Measurements from ENCODE around the gene CDK1.

Gene CDK1

DNA sequence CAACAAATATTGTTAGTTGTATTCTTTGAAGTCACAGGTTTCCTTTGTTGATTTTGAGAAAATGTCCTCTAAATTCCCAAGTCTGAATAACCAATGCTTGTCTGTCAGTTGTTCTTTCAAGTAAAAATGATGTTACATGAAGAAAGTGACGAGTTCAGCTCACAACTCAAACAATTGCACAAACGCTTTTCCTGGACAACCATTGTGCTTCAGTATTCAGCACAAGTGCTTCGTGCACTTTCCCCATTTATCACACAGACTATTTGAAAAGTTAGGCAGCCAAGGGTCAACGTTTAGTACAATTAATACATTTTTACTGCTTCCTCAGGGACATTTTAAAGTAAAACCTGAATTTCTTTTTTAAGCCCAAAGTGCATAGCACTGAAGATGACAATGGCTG, 44.5 kb downstream of the CDK1 start:
- TF ChIP-seq, protein P1, sequence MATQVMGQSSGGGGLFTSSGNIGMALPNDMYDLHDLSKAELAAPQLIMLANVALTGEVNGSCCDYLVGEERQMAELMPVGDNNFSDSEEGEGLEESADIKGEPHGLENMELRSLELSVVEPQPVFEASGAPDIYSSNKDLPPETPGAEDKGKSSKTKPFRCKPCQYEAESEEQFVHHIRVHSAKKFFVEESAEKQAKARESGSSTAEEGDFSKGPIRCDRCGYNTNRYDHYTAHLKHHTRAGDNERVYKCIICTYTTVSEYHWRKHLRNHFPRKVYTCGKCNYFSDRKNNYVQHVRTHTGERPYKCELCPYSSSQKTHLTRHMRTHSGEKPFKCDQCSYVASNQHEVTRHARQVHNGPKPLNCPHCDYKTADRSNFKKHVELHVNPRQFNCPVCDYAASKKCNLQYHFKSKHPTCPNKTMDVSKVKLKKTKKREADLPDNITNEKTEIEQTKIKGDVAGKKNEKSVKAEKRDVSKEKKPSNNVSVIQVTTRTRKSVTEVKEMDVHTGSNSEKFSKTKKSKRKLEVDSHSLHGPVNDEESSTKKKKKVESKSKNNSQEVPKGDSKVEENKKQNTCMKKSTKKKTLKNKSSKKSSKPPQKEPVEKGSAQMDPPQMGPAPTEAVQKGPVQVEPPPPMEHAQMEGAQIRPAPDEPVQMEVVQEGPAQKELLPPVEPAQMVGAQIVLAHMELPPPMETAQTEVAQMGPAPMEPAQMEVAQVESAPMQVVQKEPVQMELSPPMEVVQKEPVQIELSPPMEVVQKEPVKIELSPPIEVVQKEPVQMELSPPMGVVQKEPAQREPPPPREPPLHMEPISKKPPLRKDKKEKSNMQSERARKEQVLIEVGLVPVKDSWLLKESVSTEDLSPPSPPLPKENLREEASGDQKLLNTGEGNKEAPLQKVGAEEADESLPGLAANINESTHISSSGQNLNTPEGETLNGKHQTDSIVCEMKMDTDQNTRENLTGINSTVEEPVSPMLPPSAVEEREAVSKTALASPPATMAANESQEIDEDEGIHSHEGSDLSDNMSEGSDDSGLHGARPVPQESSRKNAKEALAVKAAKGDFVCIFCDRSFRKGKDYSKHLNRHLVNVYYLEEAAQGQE (IDR thresholded peaks at IDR 0.05; ENCODE audit: insufficient replicate concordance, low read depth): no peak
- no peak for TF ChIP-seq POLR2AphosphoS5 (IDR thresholded peaks at IDR 0.05; ENCODE audit: low read depth)
- TF ChIP-seq SPI1 (IDR thresholded peaks at IDR 0.05; ENCODE audit: borderline replicate concordance, low read depth): no peak
- no peak for TF ChIP-seq GABPA (IDR thresholded peaks at IDR 0.05; ENCODE audit: low read depth)
- TF ChIP-seq, protein P2, sequence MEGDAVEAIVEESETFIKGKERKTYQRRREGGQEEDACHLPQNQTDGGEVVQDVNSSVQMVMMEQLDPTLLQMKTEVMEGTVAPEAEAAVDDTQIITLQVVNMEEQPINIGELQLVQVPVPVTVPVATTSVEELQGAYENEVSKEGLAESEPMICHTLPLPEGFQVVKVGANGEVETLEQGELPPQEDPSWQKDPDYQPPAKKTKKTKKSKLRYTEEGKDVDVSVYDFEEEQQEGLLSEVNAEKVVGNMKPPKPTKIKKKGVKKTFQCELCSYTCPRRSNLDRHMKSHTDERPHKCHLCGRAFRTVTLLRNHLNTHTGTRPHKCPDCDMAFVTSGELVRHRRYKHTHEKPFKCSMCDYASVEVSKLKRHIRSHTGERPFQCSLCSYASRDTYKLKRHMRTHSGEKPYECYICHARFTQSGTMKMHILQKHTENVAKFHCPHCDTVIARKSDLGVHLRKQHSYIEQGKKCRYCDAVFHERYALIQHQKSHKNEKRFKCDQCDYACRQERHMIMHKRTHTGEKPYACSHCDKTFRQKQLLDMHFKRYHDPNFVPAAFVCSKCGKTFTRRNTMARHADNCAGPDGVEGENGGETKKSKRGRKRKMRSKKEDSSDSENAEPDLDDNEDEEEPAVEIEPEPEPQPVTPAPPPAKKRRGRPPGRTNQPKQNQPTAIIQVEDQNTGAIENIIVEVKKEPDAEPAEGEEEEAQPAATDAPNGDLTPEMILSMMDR (IDR thresholded peaks at IDR 0.05; ENCODE audit: insufficient read depth, low read length): no peak
- Histone ChIP-seq H3K4me3 (replicated peaks; ENCODE audit: insufficient read depth, low read length) (no peak overlapping the region), H3K27ac (replicated peaks) (no peak overlapping the region), H3K27me3 (ENCODE audit: insufficient read depth, poor library complexity, severe bottlenecking) (no peaks in the 10 kb centered on the region)
- no peak for DNase-seq (ENCODE audit: low read depth in 1 of 2, low spot score in 1 of 2)

- Histone ChIP-seq H3K4me3 (replicated peaks; ENCODE audit: insufficient read depth, low read length) (no peak overlapping the region), H3K27ac (replicated peaks) (no peak overlapping the region), H3K27me3 (ENCODE audit: insufficient read depth, poor library complexity, severe bottlenecking) (no peaks in the 10 kb centered on the region)
- no peak for DNase-seq (ENCODE audit: low read depth in 1 of 2, low spot score in 1 of 2)
- 0 out of 2 replicates have a peak, but pooled peaks have one; percentile 21 for TF ChIP-seq SPI1 (IDR thresholded peaks at IDR 0.05; ENCODE audit: borderline replicate concordance, low read depth)
- no peak for TF ChIP-seq GABPA (IDR thresholded peaks at IDR 0.05; ENCODE audit: low read depth)
Observed at GRCh38 chr10:60823324-60823723, 45.0 kb downstream of the CDK1 start.

DNA sequence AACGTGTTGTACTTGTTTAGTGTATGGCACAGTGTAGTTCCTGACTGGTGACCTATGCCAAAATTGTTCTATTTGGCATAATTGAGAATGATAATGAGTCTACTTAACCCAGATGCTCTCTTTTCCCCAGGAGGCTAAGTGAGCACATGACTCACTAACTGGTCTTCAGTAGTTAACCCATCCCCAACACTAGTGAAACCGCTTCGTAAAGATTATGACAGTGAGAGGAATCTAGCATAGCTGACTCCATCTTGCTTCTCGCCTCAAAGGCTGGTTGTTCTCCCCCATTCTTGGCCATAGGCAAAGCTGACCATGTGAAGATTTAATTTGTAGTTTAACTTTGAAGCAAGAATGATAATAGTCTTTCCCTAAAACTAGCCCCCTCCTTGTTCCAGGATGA, 47.2 kb downstream of the CDK1 start:
- H3K4me3 ChIP-seq (replicated peaks; ENCODE audit: insufficient read depth, low read length): no peak overlapping the region
- DNase-seq (ENCODE audit: low read depth in 1 of 2, low spot score in 1 of 2): no peak
- H3K27ac ChIP-seq (replicated peaks): no peak overlapping the region
- no peaks in the 10 kb centered on the region for H3K27me3 ChIP-seq (ENCODE audit: insufficient read depth, poor library complexity, severe bottlenecking)
- TF ChIP-seq POLR2AphosphoS5 (IDR thresholded peaks at IDR 0.05; ENCODE audit: low read depth) (no peak), SPI1 (IDR thresholded peaks at IDR 0.05; ENCODE audit: borderline replicate concordance, low read depth) (no peak), GABPA (IDR thresholded peaks at IDR 0.05; ENCODE audit: low read depth) (no peak)
- TF ChIP-seq, protein P2 (IDR thresholded peaks at IDR 0.05; ENCODE audit: insufficient read depth, low read length): no peak
- TF ChIP-seq, protein P1 (IDR thresholded peaks at IDR 0.05; ENCODE audit: insufficient replicate concordance, low read depth): no peak

DNA sequence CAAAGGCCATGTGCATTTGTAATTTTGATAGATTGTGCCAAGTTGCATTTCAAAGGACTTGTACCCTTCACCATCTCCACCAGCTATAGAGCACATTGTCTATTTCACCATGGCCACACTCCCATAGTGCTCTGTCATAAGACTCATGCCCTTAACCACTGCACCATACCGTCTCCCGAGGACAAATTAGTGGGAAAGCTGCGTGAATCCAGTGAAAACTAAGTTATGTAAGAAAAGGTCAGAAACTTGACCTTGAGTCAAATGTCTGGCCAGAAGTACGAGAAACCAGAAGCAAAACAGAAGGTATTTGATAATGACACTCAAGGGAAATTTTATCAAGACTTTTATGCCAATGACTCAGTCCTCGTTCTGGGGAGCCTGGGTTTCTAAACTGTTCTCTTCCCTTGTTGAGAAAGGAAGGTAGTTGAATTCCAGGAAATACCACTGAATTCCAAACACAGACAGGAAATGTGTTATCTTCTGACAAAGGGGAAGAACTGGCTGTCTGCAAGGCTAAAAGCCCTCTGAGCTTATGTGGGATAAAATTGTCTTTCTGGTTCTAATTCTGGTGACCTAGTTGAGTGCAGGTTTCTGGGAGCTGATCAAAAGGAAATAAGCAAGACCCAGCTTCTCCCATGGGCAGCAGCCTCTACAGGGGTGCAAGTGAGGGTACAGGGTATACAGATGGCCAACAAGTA, 49.7 kb downstream of the CDK1 start:
- TF ChIP-seq POLR2AphosphoS5 (IDR thresholded peaks at IDR 0.05; ENCODE audit: low read depth) (no peak), SPI1 (IDR thresholded peaks at IDR 0.05; ENCODE audit: borderline replicate concordance, low read depth) (no peak), GABPA (IDR thresholded peaks at IDR 0.05; ENCODE audit: low read depth) (no peak)
- TF ChIP-seq, protein P1 (IDR thresholded peaks at IDR 0.05; ENCODE audit: insufficient replicate concordance, low read depth): no peak
- TF ChIP-seq, protein P2 (IDR thresholded peaks at IDR 0.05; ENCODE audit: insufficient read depth, low read length): no peak
- H3K27ac ChIP-seq (replicated peaks): no peak overlapping the region
- no peak for DNase-seq (ENCODE audit: low read depth in 1 of 2, low spot score in 1 of 2)
- no peaks in the 10 kb centered on the region for H3K27me3 ChIP-seq (ENCODE audit: insufficient read depth, poor library complexity, severe bottlenecking)
- no peak overlapping the region for H3K4me3 ChIP-seq (replicated peaks; ENCODE audit: insufficient read depth, low read length)

Measured in HL-60 (cell line).